Measurements from ENCODE around the gene OTUB1.

OTUB1 gene

DNA sequence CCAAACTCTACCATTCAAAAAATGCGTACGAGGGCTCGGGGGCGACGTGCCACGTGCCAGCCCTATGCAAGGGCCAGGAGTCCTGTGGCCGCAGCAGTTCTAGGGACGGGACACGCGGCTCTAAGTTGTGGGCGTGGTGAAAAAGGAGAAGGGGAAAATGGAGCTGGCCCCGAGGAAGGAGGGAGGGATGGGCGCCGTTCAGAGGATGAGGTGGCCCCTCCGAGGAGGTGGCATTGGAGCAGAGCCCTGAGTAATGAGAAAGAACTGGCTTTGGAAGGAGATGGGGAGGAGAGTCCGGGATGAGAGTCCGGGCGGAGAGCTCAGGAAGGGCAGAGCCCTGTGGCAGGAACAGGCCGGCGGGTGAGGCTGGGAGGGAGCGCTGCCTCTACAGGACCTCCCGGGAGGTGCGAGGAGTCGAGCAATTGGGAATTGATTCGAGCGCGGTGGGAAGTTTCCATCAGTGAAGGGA, 21.0 kb downstream of the OTUB1 start:
- TF ChIP-seq, protein P1, sequence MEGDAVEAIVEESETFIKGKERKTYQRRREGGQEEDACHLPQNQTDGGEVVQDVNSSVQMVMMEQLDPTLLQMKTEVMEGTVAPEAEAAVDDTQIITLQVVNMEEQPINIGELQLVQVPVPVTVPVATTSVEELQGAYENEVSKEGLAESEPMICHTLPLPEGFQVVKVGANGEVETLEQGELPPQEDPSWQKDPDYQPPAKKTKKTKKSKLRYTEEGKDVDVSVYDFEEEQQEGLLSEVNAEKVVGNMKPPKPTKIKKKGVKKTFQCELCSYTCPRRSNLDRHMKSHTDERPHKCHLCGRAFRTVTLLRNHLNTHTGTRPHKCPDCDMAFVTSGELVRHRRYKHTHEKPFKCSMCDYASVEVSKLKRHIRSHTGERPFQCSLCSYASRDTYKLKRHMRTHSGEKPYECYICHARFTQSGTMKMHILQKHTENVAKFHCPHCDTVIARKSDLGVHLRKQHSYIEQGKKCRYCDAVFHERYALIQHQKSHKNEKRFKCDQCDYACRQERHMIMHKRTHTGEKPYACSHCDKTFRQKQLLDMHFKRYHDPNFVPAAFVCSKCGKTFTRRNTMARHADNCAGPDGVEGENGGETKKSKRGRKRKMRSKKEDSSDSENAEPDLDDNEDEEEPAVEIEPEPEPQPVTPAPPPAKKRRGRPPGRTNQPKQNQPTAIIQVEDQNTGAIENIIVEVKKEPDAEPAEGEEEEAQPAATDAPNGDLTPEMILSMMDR (IDR thresholded peaks at IDR 0.05; ENCODE audit: borderline replicate concordance, insufficient read depth, low read depth, low read length): no peak
- no peak overlapping the region for H3K4me3 ChIP-seq (ENCODE audit: low read depth, low read length)

DNA sequence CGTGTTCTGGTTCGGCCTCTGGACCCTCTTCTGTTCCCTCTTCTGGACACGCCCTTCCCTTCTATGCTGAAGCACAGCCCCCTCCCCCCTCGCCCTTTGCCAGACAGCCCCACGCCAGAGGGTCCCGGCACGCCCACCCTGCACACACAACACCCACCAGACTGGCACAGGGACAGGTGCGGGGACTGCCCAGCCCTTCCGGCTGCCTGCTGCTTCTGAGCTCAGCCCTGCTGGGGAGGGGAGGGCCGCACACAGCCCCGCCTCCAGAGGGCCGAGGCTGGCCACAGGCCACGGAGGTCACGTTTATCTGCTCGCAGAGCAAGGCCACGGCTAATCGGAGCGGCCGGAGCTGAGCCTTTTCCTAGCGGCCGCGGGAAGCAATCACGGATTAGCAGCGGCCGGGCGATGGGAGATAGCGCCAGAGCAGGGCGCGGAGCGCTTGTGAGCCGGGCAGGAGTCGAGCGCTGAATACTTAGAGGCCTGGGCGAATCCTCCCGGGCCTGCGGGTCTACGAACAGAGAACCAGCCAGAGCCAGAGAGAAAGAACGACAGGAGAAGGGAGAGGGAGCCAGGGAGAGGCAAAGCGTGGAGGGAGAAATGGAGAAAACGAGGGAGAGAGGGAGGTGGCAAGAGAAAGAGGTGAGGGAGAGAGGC, 21.5 kb downstream of the OTUB1 start:
- H3K4me3 ChIP-seq (ENCODE audit: low read depth, low read length): no peak overlapping the region
- TF ChIP-seq, protein P1 (IDR thresholded peaks at IDR 0.05; ENCODE audit: borderline replicate concordance, insufficient read depth, low read depth, low read length): no peak

DNA sequence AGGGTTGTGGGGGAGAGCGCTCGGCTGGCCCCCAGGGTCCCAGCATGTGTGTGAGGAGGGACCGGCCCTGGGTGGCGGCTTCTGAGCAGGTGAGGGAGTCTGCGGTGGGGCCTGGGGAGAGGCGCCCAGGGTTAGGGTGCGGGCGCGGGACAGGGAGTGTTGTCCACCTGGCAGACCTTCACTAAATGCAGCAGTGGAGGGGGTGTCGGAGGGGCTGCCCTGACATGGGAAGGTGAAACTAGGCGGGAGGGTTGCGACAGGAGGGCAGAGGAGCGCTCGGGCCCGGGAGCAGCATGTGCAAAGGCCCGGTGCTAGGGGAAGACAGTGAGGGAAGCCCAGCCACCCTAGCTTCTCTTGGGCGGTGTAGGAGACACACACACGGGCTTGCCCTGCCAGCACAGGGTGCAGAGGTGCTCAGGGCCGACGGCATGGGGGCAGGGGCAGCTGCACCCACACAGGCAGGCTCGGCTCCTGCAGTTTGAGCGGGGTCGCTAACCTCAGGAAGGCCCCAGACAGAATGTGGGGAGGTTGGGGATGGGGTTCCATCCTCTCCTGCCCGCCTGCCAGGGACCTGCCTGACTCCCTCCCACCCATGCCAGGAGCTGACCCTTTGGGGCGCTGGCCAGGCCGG, 22.2 kb downstream of the OTUB1 start:
- TF ChIP-seq, protein P1 (IDR thresholded peaks at IDR 0.05; ENCODE audit: borderline replicate concordance, insufficient read depth, low read depth, low read length): no peak

DNA sequence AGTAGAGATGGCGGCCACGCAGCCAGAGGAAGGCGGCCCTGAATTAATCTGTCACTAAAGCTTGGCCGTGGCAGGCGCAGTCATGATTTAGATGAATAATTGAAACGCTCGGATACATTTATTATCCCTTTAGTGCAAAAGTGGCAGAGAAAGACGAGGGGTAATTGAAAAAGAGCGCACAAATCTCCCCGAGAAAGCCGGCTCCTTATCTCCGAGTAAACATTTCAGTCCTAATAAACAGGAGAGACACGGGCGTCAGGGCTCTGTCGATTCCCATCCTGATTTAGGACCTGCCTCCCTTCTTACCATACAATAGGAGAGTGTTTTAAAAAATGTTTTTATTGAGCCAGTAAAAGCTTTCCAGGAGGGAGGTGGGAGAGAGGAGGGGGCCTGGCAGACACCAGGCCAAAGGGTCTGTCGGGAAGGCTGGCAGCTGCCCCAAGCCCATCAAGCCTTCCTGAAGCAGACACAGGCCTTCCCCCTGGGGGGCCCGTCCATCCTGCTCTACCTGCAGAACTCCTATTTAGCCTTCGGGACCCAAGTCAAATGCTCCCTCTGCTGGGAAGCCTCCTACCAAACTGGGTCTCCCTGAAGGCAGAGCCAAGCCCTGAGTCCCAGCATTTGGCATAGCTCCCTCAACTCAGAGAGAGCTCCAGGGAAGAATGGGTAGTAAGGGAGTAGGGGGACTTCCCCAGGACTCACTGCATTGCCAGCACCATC, 22.8 kb downstream of the OTUB1 start:
- TF ChIP-seq, protein P1 (IDR thresholded peaks at IDR 0.05; ENCODE audit: borderline replicate concordance, insufficient read depth, low read depth, low read length): no peak
- no peak overlapping the region for H3K4me3 ChIP-seq (ENCODE audit: low read depth, low read length)

More for the DNA sequence above, 22.2 kb downstream of the OTUB1 start:
- no peak overlapping the region for H3K4me3 ChIP-seq (ENCODE audit: low read depth, low read length)

DNA sequence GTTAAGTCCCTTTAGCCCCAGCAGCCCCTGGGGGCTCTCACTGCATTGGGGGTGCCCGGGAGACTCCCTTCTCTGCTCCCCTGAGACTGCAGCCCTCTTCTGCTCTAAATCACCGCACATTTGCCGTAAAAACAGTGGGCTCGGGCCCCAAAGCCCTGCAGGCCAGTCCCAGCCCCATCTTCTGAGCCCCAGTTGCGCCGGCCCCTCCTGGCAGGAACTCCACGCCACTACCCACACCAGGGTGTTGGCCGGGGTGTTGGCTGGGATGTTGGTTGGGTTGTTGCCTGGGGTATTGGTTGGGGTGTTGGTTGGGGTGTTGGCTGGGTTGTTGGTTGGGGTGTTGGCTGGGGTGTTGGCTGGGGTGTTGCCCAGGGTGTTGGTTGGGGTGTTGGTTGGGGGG, 23.5 kb downstream of the OTUB1 start:
- TF ChIP-seq, protein P1 (IDR thresholded peaks at IDR 0.05; ENCODE audit: borderline replicate concordance, insufficient read depth, low read depth, low read length): no peak
- H3K4me3 ChIP-seq (ENCODE audit: low read depth, low read length): no peak overlapping the region

DNA sequence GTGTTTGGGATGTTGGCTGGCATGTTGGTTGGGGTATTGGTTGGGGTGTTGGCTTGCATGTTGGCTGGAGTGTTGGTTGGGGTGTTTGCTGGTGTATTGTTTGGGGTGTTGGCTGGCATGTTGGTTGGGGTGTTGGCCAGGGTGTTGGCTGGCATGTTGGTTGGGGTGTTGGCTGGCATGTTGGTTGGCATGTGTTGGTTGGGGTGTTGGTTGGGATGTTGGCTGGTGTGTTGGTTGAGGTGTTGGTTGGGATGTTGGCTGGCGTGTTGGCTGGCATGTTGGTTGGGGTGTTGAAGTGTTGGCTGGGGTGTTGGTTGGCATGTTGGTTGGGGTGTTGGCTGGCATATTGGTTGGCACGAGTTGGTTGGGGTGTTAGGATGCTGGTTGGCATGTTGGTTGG, 24.5 kb downstream of the OTUB1 start:
- no peak overlapping the region for H3K4me3 ChIP-seq (ENCODE audit: low read depth, low read length)
- TF ChIP-seq, protein P1 (IDR thresholded peaks at IDR 0.05; ENCODE audit: borderline replicate concordance, insufficient read depth, low read depth, low read length): no peak
